H1 (cell line): ENCODE measurements around the gene RELCH. TPM values are rescaled to one million over a fixed set of nuclear protein-coding genes. Genes with fewer than 3 reads are reported as not detected.

Experiments used
- CTCF ChIA-PET: fragments of 300-600 bp; sonication (Branson Sonifier 250); formaldehyde crosslinking; loops from one replicate; lab custom pipeline; 2021; ENCODE audit not compliant: partially characterized antibody; lab: Charles Lee
- POLR2A ChIA-PET: fragments of 300-600 bp; sonication (Branson Sonifier 250); formaldehyde crosslinking; loops from one replicate; lab custom pipeline; 2021; ENCODE audit warnings: inconsistent platforms; ENCODE audit not compliant: partially characterized antibody; lab: Charles Lee
- DNase-seq, 2 experiments: peaks; one replicate each; pipeline versions ENCODE4 v3.0.0 to v3.0.0-alpha.2; 2010 to 2022; ENCODE audit warnings: low spot score in 2 of 2, low read depth in 1 of 2, mixed read lengths in 1 of 2
- FAIRE-seq: peaks from 2 replicates; lab custom pipeline; 2011; peaks lifted over from hg19 to GRCh38; lab: Jason Lieb, UNC
- H2AFZ ChIP-seq: 2 replicates; pipeline ENCODE4 v1.8.1; 2012; ENCODE audit warnings: low read length, inconsistent platforms
- H2AK5ac ChIP-seq: 2 replicates; pipeline ENCODE4 v1.6.1; 2013; ENCODE audit warnings: low read depth, low read length
- H2BK120ac ChIP-seq: replicated peaks from 2 replicates; pipeline ENCODE3; 2013; ENCODE audit warnings: low read depth, low read length, inconsistent platforms
- H2BK12ac ChIP-seq: 2 replicates; pipeline ENCODE4 v1.6.1; 2013; ENCODE audit warnings: low read depth, low read length
- H2BK15ac ChIP-seq: 2 replicates; pipeline ENCODE4 v1.6.1; 2013; ENCODE audit warnings: low read length
- H2BK20ac ChIP-seq: 2 replicates; pipeline ENCODE4 v1.6.1; 2013; ENCODE audit warnings: low read length
- H2BK5ac ChIP-seq: 2 replicates; pipeline ENCODE4 v1.6.1; 2013; ENCODE audit warnings: low read depth, low read length
- H3K14ac ChIP-seq: 2 replicates; pipeline ENCODE4 v1.6.1; 2013; ENCODE audit warnings: inconsistent platforms; ENCODE audit not compliant: insufficient read length
- H3K18ac ChIP-seq: 2 replicates; pipeline ENCODE4 v1.6.1; 2013; ENCODE audit warnings: low read length; ENCODE audit errors: extremely low read depth
- H3K23ac ChIP-seq: 2 replicates; pipeline ENCODE4 v1.6.1; 2013; ENCODE audit warnings: inconsistent platforms; ENCODE audit not compliant: insufficient read length
- H3K23me2 ChIP-seq: 2 replicates; pipeline ENCODE4 v1.6.1; 2013; ENCODE audit warnings: low read depth, low read length
- H3K27ac ChIP-seq: 2 replicates; pipeline ENCODE4 v1.6.1; 2011; ENCODE audit warnings: low read depth, low read length, inconsistent platforms
- H3K27me3 ChIP-seq, 4 experiments: replicated peaks in 1 of 4; 1 replicate in 1 of 4; 2 replicates in 3 of 4; pipeline versions ENCODE4 v1.6.1 to v1.8.1; 2011 to 2013; ENCODE audit warnings: low read length in 3 of 4, mild to moderate bottlenecking in 3 of 4, inconsistent platforms in 2 of 4, mixed read lengths in 2 of 4, moderate library complexity in 1 of 4; ENCODE audit not compliant: control insufficient read depth in 3 of 4, insufficient read depth in 3 of 4; ENCODE audit errors: extremely low read depth in 1 of 4
- H3K36me3 ChIP-seq, 4 experiments: 2 replicates each; pipeline versions ENCODE4 v1.6.1 to v1.8.1; 2011 to 2013; ENCODE audit warnings: mild to moderate bottlenecking in 4 of 4, low read length in 3 of 4, moderate library complexity in 2 of 4, control low read depth in 1 of 4, inconsistent platforms in 1 of 4; ENCODE audit not compliant: insufficient read depth in 4 of 4, control insufficient read depth in 2 of 4
- H3K4ac ChIP-seq: replicated peaks from 2 replicates; pipeline ENCODE3; 2013; ENCODE audit warnings: low read length, low read depth, mixed read lengths, inconsistent platforms; ENCODE audit not compliant: insufficient read length
- H3K4me1 ChIP-seq, 4 experiments: replicated peaks in 1 of 4; 1 replicate in 1 of 4; 2 replicates in 3 of 4; pipeline versions ENCODE4 v1.6.1 to v1.8.1; 2011 to 2013; ENCODE audit warnings: low read length in 3 of 4, inconsistent platforms in 2 of 4, mixed read lengths in 1 of 4; ENCODE audit not compliant: insufficient read depth in 4 of 4, control insufficient read depth in 3 of 4
- H3K4me2 ChIP-seq, 2 experiments: 2 replicates each; pipeline versions ENCODE4 v1.6.1 to v1.8.1; 2011 to 2013; ENCODE audit warnings: low read depth in 2 of 2, low read length in 2 of 2, control low read depth in 1 of 2, inconsistent platforms in 1 of 2, mild to moderate bottlenecking in 1 of 2; ENCODE audit not compliant: insufficient read depth in 1 of 2
- H3K4me3 ChIP-seq, 4 experiments: fragments of 200-600, 300-600 bp in 1 of 4; sonication (generic), shearing (Covaris generic), sonication (Bioruptor Twin) in 1 of 4; 2 replicates each; pipeline versions ENCODE4 v1.5.1 to v1.8.1; 2011 to 2016; ENCODE audit warnings: low read length in 4 of 4, low read depth in 3 of 4, control low read depth in 2 of 4, inconsistent platforms in 2 of 4, mild to moderate bottlenecking in 2 of 4, mixed read lengths in 1 of 4, moderate library complexity in 1 of 4; ENCODE audit not compliant: insufficient read depth in 2 of 4; ENCODE audit errors: extremely low read depth in 1 of 4
- H3K56ac ChIP-seq: replicated peaks from 2 replicates; pipeline ENCODE3; 2013; ENCODE audit warnings: low read depth, mild to moderate bottlenecking, mixed read lengths, low read length, inconsistent platforms; ENCODE audit not compliant: insufficient read length
- H3K79me1 ChIP-seq: 2 replicates; pipeline ENCODE4 v1.6.1; 2013; ENCODE audit warnings: low read depth, low read length, control low read depth
- H3K79me2 ChIP-seq, 2 experiments: 2 replicates each; pipeline versions ENCODE4 v1.6.1 to v1.8.1; 2012 to 2013; ENCODE audit warnings: low read length in 2 of 2, mild to moderate bottlenecking in 2 of 2, inconsistent platforms in 1 of 2; ENCODE audit not compliant: insufficient read depth in 2 of 2, control insufficient read depth in 1 of 2
- H3K9ac ChIP-seq, 4 experiments: replicated peaks in 1 of 4; 1 replicate in 1 of 4; 2 replicates in 3 of 4; pipeline versions ENCODE4 v1.6.1 to v1.8.1; 2011 to 2013; ENCODE audit warnings: low read depth in 3 of 4, low read length in 3 of 4, control low read depth in 2 of 4, mild to moderate bottlenecking in 2 of 4, moderate library complexity in 2 of 4, inconsistent platforms in 1 of 4; ENCODE audit errors: extremely low read depth in 1 of 4
- H3K9me3 ChIP-seq, 2 experiments: 2 replicates each; pipeline versions ENCODE4 v1.6.1 to v1.8.1; 2012 to 2013; ENCODE audit warnings: mild to moderate bottlenecking in 2 of 2, moderate library complexity in 2 of 2, control low read depth in 1 of 2, inconsistent platforms in 1 of 2, low read depth in 1 of 2, low read length in 1 of 2, mixed read lengths in 1 of 2; ENCODE audit not compliant: insufficient read depth in 2 of 2
- H4K20me1 ChIP-seq, 2 experiments: replicated peaks in 1 of 2; 2 replicates each; pipeline versions ENCODE3 to v1.8.1; 2011 to 2013; ENCODE audit warnings: inconsistent platforms in 2 of 2, low read length in 2 of 2, mild to moderate bottlenecking in 1 of 2; ENCODE audit not compliant: insufficient read depth in 2 of 2, control insufficient read depth in 1 of 2
- H4K5ac ChIP-seq: 2 replicates; pipeline ENCODE4 v1.6.1; 2013; ENCODE audit warnings: low read length, low read depth, mixed read lengths, inconsistent platforms; ENCODE audit not compliant: insufficient read length
- H4K8ac ChIP-seq: 2 replicates; pipeline ENCODE4 v1.8.0; 2013; ENCODE audit warnings: mild to moderate bottlenecking, moderate library complexity, low read length, inconsistent platforms; ENCODE audit not compliant: insufficient read depth; ENCODE audit errors: extremely low read depth
- H4K91ac ChIP-seq: replicated peaks from 2 replicates; pipeline ENCODE3; 2013; ENCODE audit warnings: low read length, mixed read lengths, inconsistent platforms; ENCODE audit not compliant: insufficient read length
- BCL11A ChIP-seq, 2 experiments: IDR thresholded peaks; one replicate each; pipeline ENCODE4 v1.6.1; 2011; ENCODE audit warnings: low read depth in 2 of 2, low read length in 2 of 2, mild to moderate bottlenecking in 2 of 2
- CBX5 ChIP-seq: fragments of 300-800, 300-1000 bp; sonication (generic); IDR thresholded peaks from 2 replicates; pipeline ENCODE4 v1.7.1; 2016; ENCODE audit warnings: antibody characterized with exemption, low read length, low read depth
- CHD2 ChIP-seq: IDR thresholded peaks from 2 replicates; pipeline ENCODE4 v1.6.1; 2012; ENCODE audit warnings: low read length, improper control_type of control experiment
- FOSL1 ChIP-seq: IDR thresholded peaks from 2 replicates; pipeline ENCODE4 v1.6.1; 2011; ENCODE audit warnings: mild to moderate bottlenecking, low read depth, low read length, moderate library complexity; ENCODE audit not compliant: insufficient read depth
- GABPA ChIP-seq: IDR thresholded peaks from 2 replicates; pipeline ENCODE4 v1.6.1; 2011; ENCODE audit warnings: mild to moderate bottlenecking, low read length, moderate library complexity, borderline replicate concordance; ENCODE audit not compliant: insufficient read depth
- JUN ChIP-seq: IDR thresholded peaks from 2 replicates; pipeline ENCODE4 v1.6.1; 2011; ENCODE audit warnings: low read depth, mild to moderate bottlenecking, improper control_type of control experiment, low read length
- KDM4A ChIP-seq: IDR thresholded peaks from one replicate; pipeline ENCODE4 v1.7.1; 2012; ENCODE audit warnings: low read depth, mild to moderate bottlenecking, moderate library complexity, low read length, inconsistent platforms; ENCODE audit not compliant: severe bottlenecking
- RNF2 ChIP-seq: fragments of 200-900, 300-1000 bp; sonication (generic); IDR thresholded peaks from 2 replicates; pipeline ENCODE4 v1.7.1; 2016; ENCODE audit warnings: borderline replicate concordance, low read depth, mild to moderate bottlenecking, antibody characterized with exemption, low read length; ENCODE audit not compliant: poor library complexity, severe bottlenecking; ENCODE audit errors: missing control alignments
- SUZ12 ChIP-seq: fragments of 200-600 bp; sonication (generic); IDR thresholded peaks from 2 replicates; pipeline ENCODE4 v1.6.1; 2012; ENCODE audit warnings: mild to moderate bottlenecking, inconsistent platforms, low read length, moderate library complexity, mixed read lengths
- TAF1 ChIP-seq: IDR thresholded peaks from 2 replicates; pipeline ENCODE4 v1.6.1; 2011; ENCODE audit warnings: mild to moderate bottlenecking, low read depth, low read length
- TCF12 ChIP-seq: IDR thresholded peaks from 2 replicates; pipeline ENCODE4 v1.6.1; 2011; ENCODE audit warnings: low read depth, mild to moderate bottlenecking, low read length
- WGBS, 2 experiments: shearing (Covaris generic) in 1 of 2; methylation state at CpG; one replicate each; pipeline versions ENCODE4 v1.1.6 to v1.1.7; 2013 to 2015; ENCODE audit warnings: low lambda C conversion rate in 2 of 2, mixed read lengths in 2 of 2, inconsistent platforms in 1 of 2, low coverage in 1 of 2, missing lambda C conversion rate in 1 of 2; ENCODE audit not compliant: insufficient replicate concordance in 2 of 2, insufficient coverage in 1 of 2, insufficient read length in 1 of 2; ENCODE audit errors: extremely low coverage in 1 of 2, missing lambda C conversion rate in 1 of 2; 5-methylcytosine and 5-hydroxymethylcytosine counted together
- polyA plus RNA-seq, 7 experiments: library from polyadenylated mRNA; depleted of rRNA in 3 of 7; stranded (reverse) in 5 of 7; unstranded in 2 of 7; fragments of >200 nt in 5 of 7; fragments of 200-250 nt in 2 of 7; gene quantifications; 1 replicate in 5 of 7; 2 replicates in 1 of 7; 4 replicates in 1 of 7; pipeline versions ENCODE4 v1.2.1 to v1.2.3, GENCODE V29; 2011 to 2013; ENCODE audit warnings: missing spikeins in 2 of 7, mixed read lengths in 2 of 7
- total RNA-seq: library from RNA; stranded (reverse); fragmentation: NEBNext Ultra II Directional; extraction: Animal tissue kit (Norgen Biotek cat#: 25700); gene quantifications from 2 replicates; pipeline ENCODE4 v1.2.1, GENCODE V29; 2021
- TF ChIP-seq, protein P1 (sequence below): IDR thresholded peaks from 2 replicates; pipeline ENCODE4 v1.6.1; 2011; ENCODE audit warnings: low read length, improper control_type of control experiment

RELCH gene
- total and polyA plus RNA-seq, 2 of the 8 experiments (the other 6 are each of a cell fraction or from before 2014, with no cell fraction given): 7.3 to 26.9 TPM

DNA sequence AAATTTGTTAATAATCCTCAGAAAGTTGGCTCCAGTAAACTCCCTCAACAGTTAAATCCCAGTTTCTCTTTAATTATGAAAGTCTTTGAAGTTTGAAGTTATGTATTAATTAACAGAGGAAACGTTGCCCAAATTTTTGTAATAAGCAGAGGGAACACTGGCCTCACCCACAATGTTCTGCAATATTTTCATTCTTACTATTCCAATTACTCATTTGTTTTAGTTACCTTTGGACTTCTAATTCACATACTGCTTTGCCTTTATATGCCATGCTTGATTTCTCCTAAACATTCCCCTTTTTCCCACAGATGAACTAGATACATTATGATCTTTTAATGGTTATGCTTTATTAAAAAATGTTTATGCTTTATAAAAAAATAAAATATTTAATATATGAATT lies 61.3 kb downstream of the RELCH start:
- Histone ChIP-seq H3K27me3 (no peaks in the 10 kb centered on the region), H4K20me1 (no peaks in the 10 kb centered on the region)
- TF ChIP-seq FOSL1 (no peak), TCF12 (no peak), GABPA (no peak), BCL11A (IDR thresholded peaks at IDR 0.05; ENCODE audit: low read depth in 2 of 2, low read length in 2 of 2) (no peak), TAF1 (no peak), RNF2 (no peak), SUZ12 (no peak), CBX5 (no peak), KDM4A (no peak), JUN (no peak), CHD2 (no peak)
- TF ChIP-seq, protein P1, sequence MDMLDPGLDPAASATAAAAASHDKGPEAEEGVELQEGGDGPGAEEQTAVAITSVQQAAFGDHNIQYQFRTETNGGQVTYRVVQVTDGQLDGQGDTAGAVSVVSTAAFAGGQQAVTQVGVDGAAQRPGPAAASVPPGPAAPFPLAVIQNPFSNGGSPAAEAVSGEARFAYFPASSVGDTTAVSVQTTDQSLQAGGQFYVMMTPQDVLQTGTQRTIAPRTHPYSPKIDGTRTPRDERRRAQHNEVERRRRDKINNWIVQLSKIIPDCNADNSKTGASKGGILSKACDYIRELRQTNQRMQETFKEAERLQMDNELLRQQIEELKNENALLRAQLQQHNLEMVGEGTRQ: no peak

More for the DNA sequence above, 61.3 kb downstream of the RELCH start:
- H3K4me2 ChIP-seq: no peak overlapping the region
- no peaks in the 10 kb centered on the region for H3K79me1 ChIP-seq
- H2BK15ac ChIP-seq: no peak overlapping the region
- H2BK20ac ChIP-seq: no peak overlapping the region
- H2BK120ac ChIP-seq: no peak overlapping the region
- no peak for DNase-seq
- CTCF ChIA-PET: interaction anchor here (0.8 to 4.1 kb wide), 18 partner anchors 9 to 696 kb away, joined by 3 to 27 read pairs (median 5); partner anchors contain the start of genes PIGN and RELCH
- peaks cover 0 to 6% (median 1%) of the 10 kb centered on the region in 4 experiments; a peak in 2 of 8 replicates for H3K36me3 ChIP-seq
- 92% methylated on average over 1 of the region's 1 CpG; no CpG with 5 or more reads in 1 of the 2 experiments for WGBS, 2 experiments
- H3K27ac ChIP-seq: no peak overlapping the region
- H2BK12ac ChIP-seq: no peak overlapping the region
- no peaks in the 10 kb centered on the region for H3K9me3 ChIP-seq
- H3K4me1 ChIP-seq: no peaks in the 10 kb centered on the region
- H3K79me2 ChIP-seq: no peaks in the 10 kb centered on the region
- H3K56ac ChIP-seq: no peak overlapping the region
- no peak overlapping the region for H3K23ac ChIP-seq
- no peak overlapping the region for H3K4me3 ChIP-seq
- no peak overlapping the region for H3K14ac ChIP-seq
- no peak overlapping the region for H2AFZ ChIP-seq
- H3K18ac ChIP-seq: no peak overlapping the region
- no peak overlapping the region for H3K4ac ChIP-seq
- no peak overlapping the region for H4K8ac ChIP-seq
- H4K91ac ChIP-seq: no peak overlapping the region
- H4K5ac ChIP-seq: no peak overlapping the region
- H3K23me2 ChIP-seq: no peaks in the 10 kb centered on the region
- H2AK5ac ChIP-seq: no peak overlapping the region
- no peak for FAIRE-seq
- POLR2A ChIA-PET: interaction anchor here (3.2 kb wide), 1 partner anchor 61 kb away, joined by 17 read pairs; the partner anchor contains the start of genes PIGN and RELCH
- no peak overlapping the region for H2BK5ac ChIP-seq
- no peak overlapping the region for H3K9ac ChIP-seq
